ENCODE results near the gene MBD3L3.
"Not testable (repeated sequence)": the region's sequence is repeated elsewhere in the genome, so short reads cannot be mapped to it uniquely, and the experiment has no call there.

Gene MBD3L3

GRCh38 chr19:7058576-7058975, at the start of gene MBD3L3:
Gene MBD3L3, minus strand, starts transcription at chr19:7058676. Its CDS starts 71 bp downstream, at chr19:7058605.
- not testable (repeated sequence) for DNase-seq

GRCh38 chr19:7106711-7107657, 48.5 kb upstream of the MBD3L3 start:
- DNase-seq, result no peak

GRCh38 chr19:7104747-7105447, 46.4 kb upstream of the MBD3L3 start:
- DNase-seq, result peak; percentile 2

GRCh38 chr19:7101498-7102253, 43.2 kb upstream of the MBD3L3 start:
- peak; percentile 29 for DNase-seq

GRCh38 chr19:7099597-7099921, 41.1 kb upstream of the MBD3L3 start:
- no peak for DNase-seq

- peak; percentile 90 for DNase-seq
These were observed 40.5 kb upstream of the MBD3L3 start for GRCh38 chr19:7098701-7099596.

- no peak for DNase-seq
These were observed 39.6 kb upstream of the MBD3L3 start for GRCh38 chr19:7098096-7098495.

GRCh38 chr19:7088999-7089398, 30.5 kb upstream of the MBD3L3 start:
- DNase-seq, result no peak

- no peak for DNase-seq
These were observed 24.8 kb upstream of the MBD3L3 start for GRCh38 chr19:7083076-7083956.

GRCh38 chr19:7078008-7078407, 19.5 kb upstream of the MBD3L3 start:
- DNase-seq, result peak; percentile 4

- DNase-seq, result no peak
These were observed 17.7 kb upstream of the MBD3L3 start for GRCh38 chr19:7076151-7076550.

GRCh38 chr19:7074705-7075282, 16.3 kb upstream of the MBD3L3 start:
- DNase-seq, result no peak

- no peak for DNase-seq
These were observed 14.1 kb upstream of the MBD3L3 start for GRCh38 chr19:7072541-7072940.

- DNase-seq, result no peak
These were observed 11.4 kb upstream of the MBD3L3 start for GRCh38 chr19:7069904-7070226.

GRCh38 chr19:7069042-7069903, 10.8 kb upstream of the MBD3L3 start, which contains the start of gene ZNF557:
Gene ZNF557, plus strand, starts transcription at chr19:7069703. Its CDS starts 5,372 bp downstream, at chr19:7075075.
- peak; percentile 99 for DNase-seq

- DNase-seq, result no peak
These were observed 10.1 kb upstream of the MBD3L3 start for GRCh38 chr19:7068599-7068998.

- no peak for DNase-seq
These were observed 9.2 kb upstream of the MBD3L3 start for GRCh38 chr19:7067716-7068115.

- DNase-seq, result not testable (repeated sequence)
These were observed 8.6 kb upstream of the MBD3L3 start for GRCh38 chr19:7067122-7067521.

GRCh38 chr19:7063764-7064418, 5.4 kb upstream of the MBD3L3 start:
- DNase-seq, result no peak

Measured in CD4-positive, alpha-beta T cell treated with Interleukin-21 for 1 hour (primary cell).